NCI-H1092 treated with DMSO at 0.1 percent for 48 hours (cell line): ENCODE data around the gene CNTN4.
"Not testable (repeated sequence)": the region's sequence is repeated elsewhere in the genome, so short reads cannot be mapped to it uniquely, and the experiment has no call there.

Experiments used
- DNase-seq: peaks from one replicate; lab custom pipeline; 2025; lab: John Stamatoyannopoulos, UW

CNTN4 gene

GRCh38 chr3:2916640-2917039 lies 818.0 kb downstream of the CNTN4 start:
- DNase-seq, result not testable (repeated sequence)

- no peak for DNase-seq
Observed at GRCh38 chr3:2920103-2920502, 821.4 kb downstream of the CNTN4 start.

GRCh38 chr3:2921452-2921851 lies 822.8 kb downstream of the CNTN4 start:
- no peak for DNase-seq

GRCh38 chr3:2921903-2922302 lies 823.2 kb downstream of the CNTN4 start:
- peak; percentile 32 for DNase-seq

DNA sequence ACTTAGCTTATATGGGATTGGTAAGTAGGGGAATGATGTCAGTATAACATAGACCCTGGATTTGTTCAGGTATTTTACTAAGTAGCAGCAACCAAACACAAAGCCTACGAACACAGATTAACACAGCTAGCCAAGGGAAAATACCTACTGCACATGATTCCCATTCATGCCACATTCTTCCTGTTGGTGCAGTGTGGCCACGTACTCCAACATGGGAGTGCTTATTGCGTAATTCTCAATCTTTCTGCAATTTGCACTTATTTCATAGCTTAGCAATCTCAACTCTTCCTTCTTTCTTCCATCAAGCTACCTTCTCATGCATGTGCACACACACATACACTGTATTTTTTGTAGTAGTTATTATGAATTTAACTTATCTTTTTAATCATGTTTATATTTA lies 824.7 kb downstream of the CNTN4 start:
- no peak for DNase-seq

DNA sequence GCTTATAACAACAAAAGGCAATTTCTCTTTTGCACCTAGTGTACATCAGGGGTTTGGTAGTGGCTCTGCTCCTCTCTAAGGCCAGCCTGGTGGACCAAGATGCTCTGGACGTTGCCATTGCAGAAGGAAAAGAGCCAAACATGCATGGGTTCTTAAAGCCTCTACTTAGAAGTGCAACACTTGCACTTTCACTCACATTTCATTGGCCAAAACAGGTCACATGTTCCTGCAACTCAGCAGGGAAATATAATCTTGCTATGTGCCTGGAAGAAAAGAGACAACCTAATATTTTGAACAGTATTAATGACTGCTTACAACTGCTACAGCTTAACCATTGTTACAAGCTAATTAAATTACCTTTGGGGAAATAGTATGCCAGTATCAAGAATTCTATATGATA lies 828.6 kb downstream of the CNTN4 start:
- DNase-seq, result no peak

GRCh38 chr3:2929574-2929973 lies 830.9 kb downstream of the CNTN4 start:
- DNase-seq, result no peak

- no peak for DNase-seq
Observed at GRCh38 chr3:2931265-2931664, 832.6 kb downstream of the CNTN4 start.

DNA sequence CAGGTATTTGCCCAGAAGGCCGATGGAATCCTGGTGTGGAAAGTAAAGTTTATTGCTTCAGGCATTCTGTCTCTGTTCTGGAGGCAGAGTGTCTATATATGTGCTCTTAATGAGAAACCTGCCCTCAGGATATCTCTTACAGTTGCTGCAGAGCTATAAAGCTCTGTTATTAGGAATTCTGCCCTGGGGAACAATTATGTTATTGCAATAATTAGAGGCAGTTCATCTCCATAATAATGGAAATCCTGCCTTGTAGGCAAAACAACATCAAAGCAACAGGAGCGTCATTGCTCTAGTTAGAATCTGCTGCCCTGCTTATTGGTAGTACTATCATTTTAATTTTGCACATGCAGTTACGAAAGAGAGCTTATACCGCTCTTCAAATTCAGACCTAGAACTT lies 835.9 kb downstream of the CNTN4 start:
- no peak for DNase-seq

GRCh38 chr3:2937055-2937454 lies 838.4 kb downstream of the CNTN4 start:
- no peak for DNase-seq

GRCh38 chr3:2937592-2937991 lies 838.9 kb downstream of the CNTN4 start:
- DNase-seq, result no peak

- DNase-seq, result peak; percentile 1
Observed at GRCh38 chr3:2938711-2939110, 840.0 kb downstream of the CNTN4 start.

DNA sequence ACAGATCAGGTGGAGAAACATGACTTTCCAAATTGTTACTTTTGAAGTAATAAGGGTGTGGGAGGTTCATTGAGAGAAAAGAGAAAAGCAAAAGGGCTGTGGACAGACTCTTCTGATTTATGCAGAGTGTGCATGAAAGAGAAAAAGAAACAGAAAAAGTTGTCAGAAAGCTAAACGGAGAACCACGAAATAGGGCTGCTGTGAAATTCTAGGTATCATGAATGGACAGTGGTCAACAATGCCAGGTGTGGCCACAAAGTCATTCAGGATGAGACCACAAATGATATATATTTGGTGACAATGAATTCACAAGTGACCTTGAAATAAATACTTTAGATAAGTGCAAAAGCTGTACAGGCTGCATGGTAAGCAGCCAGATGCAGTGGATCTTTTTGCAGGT lies 841.4 kb downstream of the CNTN4 start:
- no peak for DNase-seq

GRCh38 chr3:2944628-2945027 lies 846.0 kb downstream of the CNTN4 start:
- no peak for DNase-seq

GRCh38 chr3:2945121-2945520 lies 846.5 kb downstream of the CNTN4 start:
- no peak for DNase-seq

- no peak for DNase-seq
Observed at GRCh38 chr3:2947536-2947935, 848.9 kb downstream of the CNTN4 start.

- no peak for DNase-seq
Observed at GRCh38 chr3:2948882-2949281, 850.2 kb downstream of the CNTN4 start.

DNA sequence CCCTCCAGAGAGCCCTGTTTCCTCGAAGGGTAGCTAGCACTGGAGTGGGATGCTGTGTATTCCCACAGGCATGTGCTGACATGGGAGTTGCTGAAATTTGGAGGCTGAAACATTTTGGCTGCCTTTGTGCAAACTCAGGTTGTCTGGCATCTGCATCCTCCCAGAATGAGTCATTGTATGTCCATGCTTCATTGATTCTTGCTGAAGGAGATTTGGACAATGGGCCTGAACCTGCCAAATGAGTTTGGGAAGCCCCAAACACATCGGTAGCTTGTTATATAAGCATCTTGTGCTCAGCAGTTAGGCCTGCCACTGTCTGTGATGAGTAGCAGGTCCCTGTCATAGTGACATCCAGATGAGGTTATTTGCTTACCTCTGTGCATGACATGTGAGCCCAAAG lies 851.5 kb downstream of the CNTN4 start:
- DNase-seq, result no peak

- no peak for DNase-seq
Observed at GRCh38 chr3:2957115-2957514, 858.4 kb downstream of the CNTN4 start.

- no peak for DNase-seq
Observed at GRCh38 chr3:2958551-2958950, 859.9 kb downstream of the CNTN4 start.

GRCh38 chr3:2961576-2961975 lies 862.9 kb downstream of the CNTN4 start:
- DNase-seq, result no peak

GRCh38 chr3:2967871-2968270 lies 869.2 kb downstream of the CNTN4 start:
- DNase-seq, result no peak

DNA sequence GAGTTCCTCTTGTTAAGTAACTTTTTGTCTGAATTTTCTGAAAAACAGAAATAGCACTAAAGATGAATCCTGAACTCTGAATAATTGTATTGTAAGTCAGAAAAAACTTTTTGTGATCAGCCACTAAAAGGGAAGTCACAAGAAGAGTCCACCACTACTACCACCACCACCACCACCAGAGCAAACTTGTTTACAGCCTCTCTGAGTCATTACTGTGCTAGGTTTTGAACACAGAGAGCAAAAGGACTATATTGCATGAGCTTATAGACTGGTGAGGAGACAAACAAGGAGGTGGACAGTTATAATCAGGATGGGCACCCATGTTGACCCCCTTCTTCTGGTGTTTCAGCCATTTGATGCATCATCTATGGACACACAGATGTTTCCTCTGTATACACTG lies 869.8 kb downstream of the CNTN4 start:
- no peak for DNase-seq

DNA sequence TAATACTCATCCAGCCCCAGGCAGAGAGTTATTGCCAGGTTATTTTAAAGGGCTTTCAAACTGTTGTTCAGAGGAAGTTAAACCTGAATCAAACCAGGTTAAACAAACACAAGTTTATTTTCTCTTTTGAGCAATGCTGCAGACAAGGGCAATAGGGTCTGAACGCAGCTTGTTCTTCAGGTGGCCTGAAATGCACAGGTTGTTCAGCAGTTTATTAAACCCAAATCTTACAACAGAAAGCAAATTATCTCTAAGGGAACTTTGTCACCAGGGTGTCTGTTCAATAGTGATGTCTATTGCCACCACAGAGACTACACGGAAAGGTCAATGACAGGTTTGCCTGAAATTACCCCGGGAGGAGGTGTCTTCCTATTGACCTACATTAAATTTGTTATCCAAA lies 877.5 kb downstream of the CNTN4 start:
- DNase-seq, result no peak

GRCh38 chr3:2976796-2977195 lies 878.1 kb downstream of the CNTN4 start:
- DNase-seq, result no peak
